ENCODE measurements around the gene PVALEF.

DNA sequence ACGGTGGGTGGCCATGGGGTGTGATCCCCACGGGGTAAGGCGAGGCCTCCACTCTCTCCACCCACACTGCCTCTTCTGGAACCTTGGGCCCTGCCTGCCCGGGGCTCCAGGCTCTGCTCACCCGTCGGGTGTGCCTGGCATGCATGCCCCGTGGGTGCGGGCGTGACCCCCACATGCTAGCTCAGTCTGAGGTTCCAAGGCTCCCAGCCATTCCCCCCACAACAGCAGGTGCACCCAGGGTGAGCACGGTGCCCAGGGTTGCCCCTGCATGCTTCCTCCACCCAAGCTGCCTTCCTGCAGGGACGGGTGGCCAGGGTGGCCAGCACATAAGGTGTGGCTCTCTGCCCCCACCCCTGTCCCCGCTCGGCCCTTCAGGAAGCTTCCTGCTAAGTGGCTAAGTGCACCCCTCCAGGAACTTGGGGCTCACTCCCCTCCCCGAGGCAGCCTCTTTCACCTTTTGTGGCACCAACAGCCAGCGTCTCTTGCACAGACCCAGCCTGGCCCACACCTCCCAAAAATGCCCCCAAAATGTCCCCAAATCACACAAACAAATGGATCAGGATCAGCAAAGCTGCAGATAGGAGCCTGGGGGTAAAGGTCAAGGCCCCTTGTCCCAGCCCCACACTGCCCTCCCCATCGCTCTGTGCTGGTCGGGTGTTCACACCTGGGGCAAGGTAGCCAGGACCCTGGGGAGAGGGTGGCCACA lies 21.4 kb upstream of the PVALEF start:
- TF ChIP-seq, protein P1, sequence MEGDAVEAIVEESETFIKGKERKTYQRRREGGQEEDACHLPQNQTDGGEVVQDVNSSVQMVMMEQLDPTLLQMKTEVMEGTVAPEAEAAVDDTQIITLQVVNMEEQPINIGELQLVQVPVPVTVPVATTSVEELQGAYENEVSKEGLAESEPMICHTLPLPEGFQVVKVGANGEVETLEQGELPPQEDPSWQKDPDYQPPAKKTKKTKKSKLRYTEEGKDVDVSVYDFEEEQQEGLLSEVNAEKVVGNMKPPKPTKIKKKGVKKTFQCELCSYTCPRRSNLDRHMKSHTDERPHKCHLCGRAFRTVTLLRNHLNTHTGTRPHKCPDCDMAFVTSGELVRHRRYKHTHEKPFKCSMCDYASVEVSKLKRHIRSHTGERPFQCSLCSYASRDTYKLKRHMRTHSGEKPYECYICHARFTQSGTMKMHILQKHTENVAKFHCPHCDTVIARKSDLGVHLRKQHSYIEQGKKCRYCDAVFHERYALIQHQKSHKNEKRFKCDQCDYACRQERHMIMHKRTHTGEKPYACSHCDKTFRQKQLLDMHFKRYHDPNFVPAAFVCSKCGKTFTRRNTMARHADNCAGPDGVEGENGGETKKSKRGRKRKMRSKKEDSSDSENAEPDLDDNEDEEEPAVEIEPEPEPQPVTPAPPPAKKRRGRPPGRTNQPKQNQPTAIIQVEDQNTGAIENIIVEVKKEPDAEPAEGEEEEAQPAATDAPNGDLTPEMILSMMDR (IDR thresholded peaks at IDR 0.05) = no peak
- TF ChIP-seq SIN3A (IDR thresholded peaks at IDR 0.05; ENCODE audit: borderline replicate concordance, insufficient read depth, low read depth, low read length) = no peak
- TF ChIP-seq POLR2AphosphoS5 (IDR thresholded peaks at IDR 0.05; ENCODE audit: low read depth, low read length) = no peak

Data from Panc1 (cell line).